SU-DHL-6 (cell line): ENCODE measurements around the gene IFITM2.
A peak's percentile ranks its signal among the peaks of the same experiment; 100 is the strongest.

ENCODE experiments used
- H2AFZ ChIP-seq: fragments of 200-600 bp; sonication (generic); 2 replicates; pipeline ENCODE4 v1.6.1; 2014; ENCODE audit warnings: low read depth, mild to moderate bottlenecking, moderate library complexity, mixed read lengths, antibody characterized with exemption, low read length; ENCODE audit not compliant: severe bottlenecking
- H3F3A ChIP-seq: fragments of 200-600 bp; shearing (Covaris generic); 2 replicates; pipeline ENCODE4 v1.6.0; 2016; ENCODE audit warnings: antibody characterized with exemption, mild to moderate bottlenecking; ENCODE audit not compliant: insufficient read depth
- H3K27ac ChIP-seq: fragments of 200-600 bp; sonication (generic); 2 replicates; pipeline ENCODE4 v1.5.1; 2016; ENCODE audit warnings: low read depth, mild to moderate bottlenecking, low read length, moderate library complexity, mixed read lengths
- H3K27me3 ChIP-seq: fragments of 200-600 bp; sonication (generic), shearing (Covaris generic); 2 replicates; pipeline ENCODE4 v1.6.0; 2014; ENCODE audit warnings: mild to moderate bottlenecking, low read length
- H3K36me3 ChIP-seq: fragments of 200-600 bp; sonication (generic); 2 replicates; pipeline ENCODE4 v1.6.1; 2014; ENCODE audit warnings: mild to moderate bottlenecking, low read length, mixed read lengths
- H3K4me2 ChIP-seq: fragments of 300-600, 200-600 bp; shearing (Covaris generic), sonication (generic); 2 replicates; pipeline ENCODE4 v1.6.0; 2014; ENCODE audit warnings: low read length, low read depth, mild to moderate bottlenecking; ENCODE audit not compliant: poor library complexity, severe bottlenecking
- H3K4me3 ChIP-seq: fragments of 200-600 bp; sonication (generic); 2 replicates; pipeline ENCODE4 v1.5.1; 2014; ENCODE audit warnings: antibody characterized with exemption, low read length, mild to moderate bottlenecking, mixed read lengths; ENCODE audit not compliant: insufficient read depth, poor library complexity, severe bottlenecking
- H3K79me2 ChIP-seq: fragments of 200-600 bp; sonication (generic); 2 replicates; pipeline ENCODE4 v1.6.1; 2014; ENCODE audit warnings: mild to moderate bottlenecking, low read length, moderate library complexity; ENCODE audit not compliant: insufficient read depth
- H3K9ac ChIP-seq: fragments of 200-600 bp; sonication (generic); 2 replicates; pipeline ENCODE4 v1.7.0; 2014; ENCODE audit warnings: mild to moderate bottlenecking, low read length
- H3K9me2 ChIP-seq: fragments of 200-600 bp; sonication (generic); replicated peaks from 2 replicates; pipeline ENCODE4 v1.6.1; 2014; ENCODE audit warnings: low read length; ENCODE audit not compliant: insufficient read depth
- H3K9me3 ChIP-seq: fragments of 200-600 bp; sonication (generic); 2 replicates; pipeline ENCODE4 v1.6.1; 2014; ENCODE audit warnings: low read length, mixed read lengths; ENCODE audit not compliant: insufficient read depth
- H4K20me1 ChIP-seq: fragments of 200-600 bp; sonication (generic); 2 replicates; pipeline ENCODE4 v1.6.1; 2014; ENCODE audit warnings: low read depth, mild to moderate bottlenecking, antibody characterized with exemption, low read length, moderate library complexity, mixed read lengths
- EZH2phosphoT487 ChIP-seq: fragments of 200-600 bp; sonication (generic), shearing (Covaris generic); conservative IDR thresholded peaks from 2 replicates; pipeline ENCODE4 v1.6.1; 2018; ENCODE audit warnings: mild to moderate bottlenecking, antibody characterized with exemption, low read length, moderate library complexity, mixed read lengths
- TF ChIP-seq, protein P1 (sequence below): fragments of 200-600 bp; sonication (generic); IDR thresholded peaks from one replicate; pipeline ENCODE4 v1.5.1; 2017; ENCODE audit warnings: antibody characterized with exemption, mild to moderate bottlenecking, low read length, moderate library complexity; ENCODE audit not compliant: insufficient read depth, poor library complexity, severe bottlenecking

Gene IFITM2

DNA sequence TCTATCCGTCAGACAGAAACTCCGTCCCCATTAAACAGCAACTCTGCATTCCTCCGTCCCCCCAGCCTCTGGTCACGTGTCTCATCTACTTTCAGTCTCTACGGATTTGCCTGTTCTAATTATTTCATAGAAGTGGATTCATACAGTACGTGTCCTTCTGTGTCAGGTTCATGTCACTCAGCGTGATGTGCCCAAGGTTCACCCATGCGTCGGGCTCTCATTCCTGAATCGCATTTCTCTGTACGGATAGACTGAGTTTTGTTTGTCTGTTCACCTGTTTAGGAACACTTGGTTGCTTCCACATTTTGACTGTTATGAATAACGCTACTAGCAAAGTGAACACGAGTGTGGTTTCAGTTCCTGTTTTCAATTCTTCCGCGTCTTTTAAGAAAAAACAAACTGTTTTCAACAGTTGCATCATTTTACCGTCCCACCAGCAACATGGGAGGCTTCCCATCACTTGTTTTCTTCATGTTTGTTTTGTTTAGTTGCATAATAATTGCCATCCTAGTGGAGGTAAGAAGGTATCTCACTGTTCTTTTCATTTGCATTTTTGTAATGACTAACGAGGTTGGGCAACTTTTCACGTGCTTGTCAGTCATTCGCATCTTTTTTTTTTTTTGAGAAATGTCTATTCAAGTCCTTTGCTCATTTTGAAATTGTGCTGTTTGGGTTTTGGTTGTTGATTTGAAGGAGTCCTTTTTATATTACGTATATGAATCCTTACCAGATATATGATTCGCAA lies 38.3 kb upstream of the IFITM2 start:
- H3K79me2 ChIP-seq: no peaks in the 10 kb centered on the region
- no peaks in the 10 kb centered on the region for H3K27me3 ChIP-seq
- no peaks in the 10 kb centered on the region for H3K9me2 ChIP-seq
- H3K27ac ChIP-seq: peak overlapping the region; percentile 95
- peak overlapping the region; percentile 47 for H3K4me3 ChIP-seq
- peaks cover 38% of the 10 kb centered on the region for H3F3A ChIP-seq
- H3K36me3 ChIP-seq: no peaks in the 10 kb centered on the region
- no peaks in the 10 kb centered on the region for H3K9me3 ChIP-seq
- TF ChIP-seq EZH2phosphoT487: no peak
- TF ChIP-seq, protein P1, sequence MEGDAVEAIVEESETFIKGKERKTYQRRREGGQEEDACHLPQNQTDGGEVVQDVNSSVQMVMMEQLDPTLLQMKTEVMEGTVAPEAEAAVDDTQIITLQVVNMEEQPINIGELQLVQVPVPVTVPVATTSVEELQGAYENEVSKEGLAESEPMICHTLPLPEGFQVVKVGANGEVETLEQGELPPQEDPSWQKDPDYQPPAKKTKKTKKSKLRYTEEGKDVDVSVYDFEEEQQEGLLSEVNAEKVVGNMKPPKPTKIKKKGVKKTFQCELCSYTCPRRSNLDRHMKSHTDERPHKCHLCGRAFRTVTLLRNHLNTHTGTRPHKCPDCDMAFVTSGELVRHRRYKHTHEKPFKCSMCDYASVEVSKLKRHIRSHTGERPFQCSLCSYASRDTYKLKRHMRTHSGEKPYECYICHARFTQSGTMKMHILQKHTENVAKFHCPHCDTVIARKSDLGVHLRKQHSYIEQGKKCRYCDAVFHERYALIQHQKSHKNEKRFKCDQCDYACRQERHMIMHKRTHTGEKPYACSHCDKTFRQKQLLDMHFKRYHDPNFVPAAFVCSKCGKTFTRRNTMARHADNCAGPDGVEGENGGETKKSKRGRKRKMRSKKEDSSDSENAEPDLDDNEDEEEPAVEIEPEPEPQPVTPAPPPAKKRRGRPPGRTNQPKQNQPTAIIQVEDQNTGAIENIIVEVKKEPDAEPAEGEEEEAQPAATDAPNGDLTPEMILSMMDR: no peak
- peak overlapping the region; percentile 11 for H2AFZ ChIP-seq
- peak overlapping the region; percentile 57 for H3K9ac ChIP-seq
- peak overlapping the region; percentile 79 for H3K4me2 ChIP-seq
- H4K20me1 ChIP-seq: no peaks in the 10 kb centered on the region

DNA sequence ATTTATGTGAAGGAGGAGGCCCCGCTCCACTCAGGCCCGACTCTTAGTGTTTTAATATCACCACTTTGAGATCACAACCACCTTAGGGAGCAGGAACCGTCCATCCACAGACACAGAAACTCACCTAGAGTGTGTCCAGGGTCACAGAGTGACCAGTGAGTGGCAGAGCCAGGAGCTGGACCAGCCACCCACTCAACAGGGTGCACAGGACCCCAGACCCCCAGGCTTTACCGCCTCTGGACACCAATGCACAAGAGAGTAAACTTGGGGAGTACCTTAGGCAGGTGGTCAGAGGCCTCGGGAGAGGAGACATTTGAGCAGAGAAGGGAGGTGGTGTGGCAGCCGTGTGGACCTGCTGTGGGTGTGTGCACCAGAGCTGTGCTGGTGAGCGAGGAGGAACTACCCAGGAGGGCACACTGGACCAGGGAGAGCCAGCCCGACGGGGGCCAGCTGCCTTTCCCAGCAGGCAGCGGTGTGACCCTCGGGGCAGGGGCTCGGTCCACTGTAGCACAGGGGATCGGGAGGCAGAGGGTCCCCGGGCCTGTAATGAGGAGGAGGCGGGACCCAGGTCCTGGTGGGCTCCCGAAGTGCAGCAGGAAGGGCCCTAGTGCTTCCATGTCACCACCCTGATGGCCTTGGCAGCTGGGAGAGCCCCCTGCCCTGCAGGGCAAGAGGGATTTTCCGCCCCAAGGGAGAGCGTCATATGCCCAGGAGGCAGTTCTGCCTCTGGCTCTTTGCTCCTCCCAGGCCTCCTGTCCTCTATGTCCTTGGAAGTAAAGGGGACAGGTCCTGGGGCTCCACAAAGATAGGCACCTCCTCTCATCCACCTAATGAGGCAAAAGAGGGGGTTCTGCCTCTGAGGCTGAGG lies 36.9 kb upstream of the IFITM2 start:
- no peaks in the 10 kb centered on the region for H3K27me3 ChIP-seq
- H3K79me2 ChIP-seq: no peaks in the 10 kb centered on the region
- H3K9me2 ChIP-seq: no peaks in the 10 kb centered on the region
- no peaks in the 10 kb centered on the region for H3K9me3 ChIP-seq
- TF ChIP-seq, protein P1: no peak
- TF ChIP-seq EZH2phosphoT487: no peak
- H3K4me2 ChIP-seq: peak overlapping the region; percentile 79
- H4K20me1 ChIP-seq: no peaks in the 10 kb centered on the region
- no peak overlapping the region for H2AFZ ChIP-seq
- peaks cover 32% of the 10 kb centered on the region for H3F3A ChIP-seq
- H3K36me3 ChIP-seq: no peaks in the 10 kb centered on the region
- H3K27ac ChIP-seq: no peak overlapping the region
- H3K9ac ChIP-seq: no peak overlapping the region
- H3K4me3 ChIP-seq: no peak overlapping the region

DNA sequence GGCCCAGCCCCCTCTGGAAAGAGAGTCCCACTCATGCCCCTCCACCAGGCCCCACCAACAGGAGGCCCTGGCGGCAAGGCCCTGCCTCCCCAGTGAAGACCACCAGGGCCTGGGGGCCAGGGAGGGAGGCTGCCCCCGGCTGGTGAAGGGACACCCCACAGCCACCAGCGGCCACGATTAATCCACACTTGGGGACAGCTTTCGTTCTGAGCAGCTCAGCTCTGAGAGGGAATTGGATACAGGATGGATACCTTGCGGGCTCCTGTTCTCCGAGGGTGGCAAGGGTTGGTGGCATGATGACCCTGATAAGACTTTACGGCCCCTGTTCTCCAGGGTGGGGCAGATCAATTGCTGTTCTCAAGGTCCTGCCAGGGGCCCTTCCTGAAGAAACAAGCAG lies 36.3 kb upstream of the IFITM2 start:
- no peak overlapping the region for H3K4me3 ChIP-seq
- H3K4me2 ChIP-seq: no peak overlapping the region
- H3K9me2 ChIP-seq: no peaks in the 10 kb centered on the region
- no peaks in the 10 kb centered on the region for H3K27me3 ChIP-seq
- TF ChIP-seq EZH2phosphoT487: no peak
- TF ChIP-seq, protein P1: no peak
- H2AFZ ChIP-seq: no peak overlapping the region
- H3K79me2 ChIP-seq: no peaks in the 10 kb centered on the region
- H3K27ac ChIP-seq: no peak overlapping the region
- H3F3A ChIP-seq: peaks cover 32% of the 10 kb centered on the region
- H3K36me3 ChIP-seq: no peaks in the 10 kb centered on the region
- H3K9me3 ChIP-seq: no peaks in the 10 kb centered on the region
- no peaks in the 10 kb centered on the region for H4K20me1 ChIP-seq
- H3K9ac ChIP-seq: no peak overlapping the region
